Left ventricle myocardium superior (tissue), 1 donor: ENCODE data around the gene TMEM151B. TPM values are rescaled to one million over a fixed set of nuclear protein-coding genes. Genes with fewer than 3 reads are reported as not detected.
"Not testable (repeated sequence)": the region's sequence is repeated elsewhere in the genome, so short reads cannot be mapped to it uniquely, and the experiment has no call there.

Experiments used
- ATAC-seq: fragments of 200-7000 bp; cut with Tn5 transposase; one replicate; pipeline ENCODE4 v1.9.1; 2020; ENCODE audit warnings: mild to moderate bottlenecking, moderate library complexity
- DNase-seq: peaks from one replicate; pipeline ENCODE4 v3.0.0-alpha.2; 2020
- intact Hi-C: fragments of 100-400 bp; cut with micrococcal nuclease; formaldehyde crosslinking; loops from one replicate; pipeline ENCODE4 v1.11.0; 2022
- total RNA-seq: library from RNA; stranded (reverse); fragmentation: NEBNext Ultra II Directional; extraction: Animal tissue kit (Norgen Biotek cat#: 25700); gene quantifications from one replicate; pipeline ENCODE4 v1.2.1, GENCODE V29; 2021
- donor health status: DM: no; HTN: yes; CAD: no; lungs with severe emphysema.

The TMEM151B gene
- total RNA-seq, 1 donor from 2014 or later: not detected

DNA sequence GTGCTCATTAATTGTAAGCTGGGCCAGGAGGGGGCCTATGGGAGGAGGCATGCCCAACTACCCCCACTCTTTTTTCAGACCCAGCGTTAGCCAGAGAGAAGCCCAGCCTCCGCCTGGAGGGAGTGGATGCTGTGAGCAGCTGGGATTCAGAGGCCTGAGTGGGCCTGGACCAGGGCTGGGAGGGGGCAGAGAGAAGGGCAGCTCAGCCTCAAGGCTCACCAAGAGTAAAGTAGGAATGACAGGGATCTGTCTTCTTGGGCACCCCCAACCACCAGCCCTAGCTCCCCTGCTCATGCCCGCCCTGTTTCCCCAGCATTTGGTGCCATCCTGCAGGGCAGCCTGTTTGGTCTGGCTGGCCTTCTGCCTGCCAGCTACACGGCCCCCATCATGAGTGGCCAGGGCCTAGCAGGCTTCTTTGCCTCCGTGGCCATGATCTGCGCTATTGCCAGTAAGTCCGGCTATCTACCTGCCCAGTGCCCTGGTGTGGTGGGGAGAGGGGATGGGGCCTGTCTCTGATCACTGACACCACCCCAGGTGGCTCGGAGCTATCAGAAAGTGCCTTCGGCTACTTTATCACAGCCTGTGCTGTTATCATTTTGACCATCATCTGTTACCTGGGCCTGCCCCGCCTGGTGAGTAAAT is 40.1 kb upstream of the TMEM151B start:
- DNase-seq (no peak), ATAC-seq (no peak)
- intact Hi-C loops: no loop called here

DNA sequence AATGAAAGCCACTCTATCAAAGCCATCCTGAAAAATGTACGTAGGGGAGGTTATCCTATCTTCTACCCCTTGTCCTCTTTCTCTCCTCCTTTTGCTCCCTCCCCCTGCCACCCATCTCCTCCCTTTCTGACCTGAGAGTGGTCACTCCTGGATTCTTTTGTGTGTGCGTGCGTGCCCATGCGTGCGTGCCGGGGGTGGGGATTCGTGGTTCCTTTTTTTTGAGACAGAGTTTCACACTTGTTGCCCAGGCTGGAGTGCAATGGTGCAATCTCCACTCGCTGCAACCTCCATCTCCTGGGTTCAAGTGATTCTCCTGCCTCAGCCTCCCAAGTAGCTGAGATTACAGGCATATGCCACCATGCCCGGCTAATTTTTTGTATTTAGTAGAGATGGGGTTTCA is 38.8 kb upstream of the TMEM151B start:
- ATAC-seq, intact Hi-C loops, DNase-seq: not testable (repeated sequence)

DNA sequence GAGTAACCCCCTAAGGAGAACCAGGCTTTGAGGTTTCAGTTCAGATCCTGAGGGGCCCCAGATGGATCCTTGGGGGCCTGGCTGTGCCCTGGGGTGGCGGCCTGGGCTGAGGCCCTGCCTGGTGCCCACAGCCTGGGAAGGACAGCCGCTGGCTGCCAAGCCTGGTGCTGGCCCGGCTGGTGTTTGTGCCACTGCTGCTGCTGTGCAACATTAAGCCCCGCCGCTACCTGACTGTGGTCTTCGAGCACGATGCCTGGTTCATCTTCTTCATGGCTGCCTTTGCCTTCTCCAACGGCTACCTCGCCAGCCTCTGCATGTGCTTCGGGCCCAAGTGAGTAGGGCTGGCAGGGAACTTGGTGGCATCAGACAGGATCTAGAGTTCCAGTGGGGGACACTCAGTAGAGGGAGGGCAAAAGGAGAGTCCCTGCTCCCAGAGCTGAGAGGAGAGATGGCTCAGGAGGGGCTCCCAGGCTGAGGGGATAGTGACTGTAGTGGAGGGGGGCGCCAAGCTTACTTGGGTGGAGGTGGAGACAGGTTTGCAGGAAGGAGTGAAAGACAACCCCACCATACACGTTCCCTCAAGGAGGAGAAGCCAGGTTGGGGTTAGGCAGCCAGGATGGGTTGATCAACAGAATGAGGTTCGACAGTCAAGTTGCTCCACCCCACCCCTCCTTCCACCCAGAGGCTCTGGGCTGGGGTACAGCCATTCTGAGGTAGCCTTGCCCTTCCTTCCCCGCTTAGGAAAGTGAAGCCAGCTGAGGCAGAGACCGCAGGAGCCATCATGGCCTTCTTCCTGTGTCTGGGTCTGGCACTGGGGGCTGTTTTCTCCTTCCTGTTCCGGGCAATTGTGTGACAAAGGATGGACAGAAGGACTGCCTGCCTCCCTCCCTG is 37.3 kb upstream of the TMEM151B start:
- intact Hi-C loops: no loop called here
- DNase-seq (peak; percentile 40), ATAC-seq (no peak)

DNA sequence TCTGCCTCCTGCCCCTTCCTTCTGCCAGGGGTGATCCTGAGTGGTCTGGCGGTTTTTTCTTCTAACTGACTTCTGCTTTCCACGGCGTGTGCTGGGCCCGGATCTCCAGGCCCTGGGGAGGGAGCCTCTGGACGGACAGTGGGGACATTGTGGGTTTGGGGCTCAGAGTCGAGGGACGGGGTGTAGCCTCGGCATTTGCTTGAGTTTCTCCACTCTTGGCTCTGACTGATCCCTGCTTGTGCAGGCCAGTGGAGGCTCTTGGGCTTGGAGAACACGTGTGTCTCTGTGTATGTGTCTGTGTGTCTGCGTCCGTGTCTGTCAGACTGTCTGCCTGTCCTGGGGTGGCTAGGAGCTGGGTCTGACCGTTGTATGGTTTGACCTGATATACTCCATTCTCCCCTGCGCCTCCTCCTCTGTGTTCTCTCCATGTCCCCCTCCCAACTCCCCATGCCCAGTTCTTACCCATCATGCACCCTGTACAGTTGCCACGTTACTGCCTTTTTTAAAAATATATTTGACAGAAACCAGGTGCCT is 36.6 kb upstream of the TMEM151B start:
- peak; percentile 41 for ATAC-seq
- DNase-seq: peak; percentile 46
- intact Hi-C loops: no loop called here

DNA sequence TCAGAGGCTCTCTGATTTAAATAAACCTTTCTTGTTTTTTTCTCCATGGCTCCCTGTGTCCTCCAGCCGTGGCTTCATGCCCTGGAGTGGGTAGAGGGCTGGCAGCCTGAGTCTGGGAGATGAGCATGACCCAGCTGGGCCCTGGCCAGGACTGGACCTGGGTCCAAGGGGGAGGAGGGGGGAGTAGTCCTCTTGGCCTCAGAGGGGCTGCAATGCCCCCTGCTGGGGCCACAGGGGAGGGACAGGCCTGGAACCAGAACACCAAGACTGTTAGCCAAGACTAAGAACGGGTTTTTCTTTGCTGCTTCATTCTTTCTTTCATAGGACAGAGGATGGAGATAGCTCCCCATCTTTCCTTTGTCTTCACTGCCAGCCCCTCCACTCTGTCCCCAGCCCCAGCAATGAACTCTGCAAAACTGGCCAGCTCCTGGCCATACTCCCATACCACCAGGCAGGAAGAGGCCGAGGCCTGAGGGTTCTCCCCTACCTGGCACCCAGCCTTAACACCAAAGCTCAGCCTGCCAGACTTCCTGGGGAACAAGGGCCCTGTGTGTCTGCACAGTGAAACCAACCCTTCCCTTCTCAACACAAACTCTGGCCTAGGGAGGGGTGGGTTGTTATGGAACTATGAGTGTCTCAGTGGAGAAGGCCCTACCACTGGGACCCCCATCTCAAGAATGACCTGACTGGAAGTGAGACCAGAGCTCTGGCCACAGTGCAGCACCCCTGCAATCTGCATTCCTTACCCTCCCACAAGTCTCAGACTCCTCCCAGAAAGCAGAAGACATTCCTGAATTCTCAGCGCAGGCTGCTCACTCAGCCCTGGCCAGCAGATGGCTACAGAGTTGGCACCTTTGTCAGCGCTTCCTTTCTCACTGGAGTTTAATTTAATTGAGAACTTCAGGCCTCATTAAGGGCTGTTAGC is 35.9 kb upstream of the TMEM151B start:
- ATAC-seq (peak; percentile 70), DNase-seq (peak; percentile 94)
- intact Hi-C loops: no loop called here

DNA sequence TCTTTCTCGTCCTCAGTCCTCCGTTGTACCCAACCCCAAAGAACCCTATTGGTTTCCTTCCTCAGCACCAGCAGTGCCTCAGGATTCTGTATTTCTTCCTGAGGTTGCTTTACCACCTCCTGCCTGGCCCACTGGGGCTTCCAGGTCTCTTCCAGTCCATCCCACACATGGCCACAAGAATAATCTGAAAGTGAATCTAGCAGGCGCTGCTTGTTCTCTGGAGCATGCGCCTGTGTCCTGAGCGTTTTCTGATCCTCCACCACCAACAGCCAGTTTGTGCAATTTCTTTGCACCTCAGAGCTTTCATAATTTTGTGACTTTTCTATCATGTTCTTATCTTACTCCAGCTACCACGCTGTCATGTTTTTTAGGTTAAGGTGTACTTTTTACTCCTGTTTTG is 35.0 kb upstream of the TMEM151B start:
- intact Hi-C loops: no loop called here
- no peak for DNase-seq

DNA sequence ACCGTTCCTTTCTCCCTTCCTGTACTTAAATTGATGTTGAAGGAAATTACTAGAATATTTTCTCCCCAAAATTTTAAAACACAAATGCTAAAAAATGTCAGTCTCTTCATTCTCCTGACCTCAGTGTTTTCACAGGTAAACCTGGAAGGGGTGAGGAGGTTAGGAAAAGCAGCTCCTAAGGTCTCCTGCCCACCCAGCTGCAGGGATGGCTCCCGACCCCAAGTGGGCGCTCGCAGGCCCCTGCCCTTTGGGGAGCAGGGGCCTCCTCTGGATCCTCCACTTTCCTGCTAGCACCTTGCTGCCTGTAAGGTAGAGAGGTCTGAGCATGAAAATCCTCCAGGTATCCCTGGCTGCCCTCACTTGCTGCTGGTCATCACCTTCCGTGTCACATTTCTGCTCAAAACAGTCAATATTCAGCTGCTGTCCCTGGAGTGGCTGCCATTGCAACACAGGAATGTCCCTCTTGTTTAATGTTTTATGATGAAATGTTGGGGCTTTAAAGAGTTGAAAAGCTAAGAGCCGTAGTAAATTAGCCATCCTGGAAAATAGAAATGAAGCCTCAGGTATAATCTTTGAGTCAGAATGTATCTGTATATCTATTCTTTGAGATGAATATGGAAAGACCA is 34.2 kb upstream of the TMEM151B start:
- DNase-seq: no peak
- no peak for ATAC-seq
- intact Hi-C loops: loop anchor here (2.0 kb wide), 1 partner anchor 63 kb away; no protein-coding TSS in a partner anchor

More for the DNA sequence above, 35.0 kb upstream of the TMEM151B start:
- no peak for ATAC-seq

DNA sequence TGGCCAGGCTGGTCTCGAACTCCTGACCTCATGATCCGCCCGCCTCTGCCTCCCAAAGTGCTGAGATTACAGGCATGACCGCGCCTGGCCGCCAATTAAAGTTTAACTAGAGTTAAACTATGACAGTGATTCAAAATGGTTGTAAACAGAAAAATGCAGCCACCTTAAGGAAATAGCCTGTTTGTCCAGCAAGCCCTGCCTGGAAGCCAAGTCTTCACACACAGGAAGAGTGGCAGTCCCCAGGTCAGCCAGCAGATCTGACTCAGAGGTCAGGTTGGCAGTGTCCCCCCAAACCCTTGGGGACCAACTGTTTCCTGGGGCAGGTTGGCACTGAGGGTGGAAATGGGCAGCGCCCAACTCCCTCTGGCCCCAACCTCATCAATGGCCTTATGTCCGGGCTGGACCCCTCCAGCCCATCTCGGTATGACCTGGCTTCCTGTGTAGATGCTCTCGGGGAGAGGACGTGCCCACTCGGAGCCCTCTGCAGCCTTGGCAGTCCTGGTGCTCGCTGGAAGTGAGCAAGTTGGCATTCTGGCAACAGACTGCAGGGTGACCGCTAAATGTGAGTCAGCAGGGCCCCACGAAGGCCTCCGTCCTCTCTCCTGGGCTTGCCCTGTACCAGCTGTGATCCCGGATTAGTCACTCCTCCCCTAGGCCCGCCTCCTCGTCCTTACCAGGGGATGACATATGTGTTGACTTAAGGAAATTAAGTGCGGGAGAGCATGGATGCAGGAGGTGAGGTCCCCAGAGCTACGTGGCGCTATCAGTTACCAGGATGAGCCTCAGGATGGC is 33.0 kb upstream of the TMEM151B start:
- ATAC-seq (peak; percentile 81), DNase-seq (peak; percentile 90)
- intact Hi-C loops: loop anchor here (2.0 kb wide), 1 partner anchor 64 kb away; no protein-coding TSS in a partner anchor

DNA sequence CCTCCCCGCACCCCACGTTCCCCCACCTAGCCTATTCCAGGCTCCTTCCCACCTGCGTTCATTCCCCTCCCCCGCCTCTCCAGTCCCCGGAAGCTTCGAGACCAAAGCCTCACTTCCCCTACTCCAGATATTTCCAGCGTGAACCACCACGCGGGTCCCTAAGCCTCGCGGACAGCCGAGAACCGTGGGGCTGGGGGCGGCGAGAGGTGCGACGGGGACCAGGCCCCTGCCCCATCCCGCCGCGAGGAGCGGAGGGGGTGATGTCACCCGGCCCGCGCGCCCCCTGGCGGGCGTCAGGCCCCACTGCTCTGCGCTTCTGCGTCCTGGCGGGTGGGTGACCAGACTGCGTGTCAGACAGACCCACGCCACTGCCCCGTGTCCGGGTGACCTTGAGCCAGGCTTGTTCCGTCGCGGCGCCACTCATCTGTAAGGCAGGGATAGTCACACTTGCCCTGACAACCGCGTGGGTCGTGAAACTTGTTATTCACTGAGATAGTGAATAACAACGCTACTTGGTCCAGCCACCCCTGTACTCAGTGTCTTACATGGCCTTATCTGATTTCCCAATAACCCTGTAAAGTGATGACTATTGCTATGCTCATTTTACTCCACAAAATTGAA is 32.3 kb upstream of the TMEM151B start:
- DNase-seq (peak; percentile 90), ATAC-seq (peak; percentile 75)
- intact Hi-C loops: loop anchor here (2.0 kb wide), 1 partner anchor 65 kb away; no protein-coding TSS in a partner anchor

DNA sequence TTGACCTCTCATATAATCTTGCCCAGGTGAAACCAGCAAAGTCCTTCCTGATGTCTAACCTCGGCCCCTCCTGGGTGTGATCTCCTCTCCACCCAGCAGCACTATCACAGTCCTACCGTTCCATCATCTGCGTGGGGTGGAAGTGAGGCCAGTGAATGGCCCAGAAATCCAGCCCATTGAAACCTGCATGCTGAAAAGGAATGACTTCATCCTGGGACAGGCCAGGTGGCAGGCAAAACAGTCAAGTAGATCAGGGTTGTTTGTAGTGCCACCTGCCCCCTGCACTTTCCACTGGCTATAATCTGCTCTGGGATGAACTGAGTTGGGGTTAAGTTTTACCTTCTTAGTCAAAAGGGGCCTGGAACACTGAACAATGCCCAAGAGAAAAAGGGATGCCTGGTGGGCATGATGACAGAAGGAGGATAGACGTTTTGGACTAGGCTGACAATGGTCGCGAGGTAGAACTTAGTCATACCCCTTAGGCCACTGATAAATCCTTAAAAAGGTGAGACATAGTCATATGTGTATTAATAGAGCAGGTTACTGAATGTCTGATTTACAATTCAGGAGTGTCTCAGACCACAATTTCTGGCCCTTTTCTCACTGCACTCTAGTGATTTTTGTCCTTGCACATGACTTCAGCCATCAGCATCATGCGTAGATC is 31.4 kb upstream of the TMEM151B start:
- no peak for DNase-seq
- ATAC-seq: no peak
- intact Hi-C loops: no loop called here

DNA sequence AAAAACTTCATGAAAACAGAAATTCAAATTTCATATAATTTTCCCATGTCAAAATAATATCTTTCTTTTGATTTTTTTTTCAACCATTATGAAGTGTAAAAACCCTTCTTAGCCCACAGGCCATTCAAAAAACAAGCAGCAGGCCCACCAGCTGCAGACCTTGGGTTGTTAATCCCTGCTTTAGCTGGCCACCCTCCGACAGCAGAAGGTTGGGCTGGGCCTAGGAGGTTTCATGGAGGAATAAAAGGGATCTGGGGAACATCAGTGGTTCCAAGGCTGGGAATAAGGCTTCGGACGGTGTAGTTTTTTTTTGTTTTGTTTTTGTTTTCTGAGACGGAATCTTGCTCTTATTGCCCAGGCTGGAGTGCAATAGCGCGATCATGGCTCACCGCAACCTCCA is 26.9 kb upstream of the TMEM151B start:
- intact Hi-C loops: no loop called here
- ATAC-seq (no peak), DNase-seq (no peak)

DNA sequence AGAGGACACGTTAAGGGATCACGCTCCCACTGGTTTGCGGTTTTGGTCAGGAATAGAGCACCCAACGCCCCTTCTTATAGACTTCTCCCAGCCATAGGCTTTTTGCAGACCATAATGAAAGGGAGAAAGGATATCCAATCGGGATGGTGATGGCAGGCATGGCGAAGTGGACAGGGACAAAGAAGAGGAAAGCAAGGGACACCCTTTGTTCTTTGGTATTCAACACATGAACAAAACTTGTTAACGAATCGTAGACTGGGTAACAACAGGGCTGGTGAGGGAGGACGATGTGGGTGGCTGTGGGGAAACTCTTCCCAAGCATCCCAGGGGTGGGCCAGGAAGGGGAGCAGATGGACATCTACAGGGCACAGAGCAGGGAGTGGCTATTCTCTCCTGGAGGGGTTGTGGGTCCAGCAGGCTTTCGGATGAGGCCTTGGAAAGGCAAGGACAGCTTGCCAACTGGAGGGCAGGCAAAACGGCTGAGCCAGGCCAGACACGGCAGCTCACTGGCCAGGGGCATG is 24.8 kb upstream of the TMEM151B start:
- peak; percentile 27 for DNase-seq
- ATAC-seq: no peak
- intact Hi-C loops: no loop called here

DNA sequence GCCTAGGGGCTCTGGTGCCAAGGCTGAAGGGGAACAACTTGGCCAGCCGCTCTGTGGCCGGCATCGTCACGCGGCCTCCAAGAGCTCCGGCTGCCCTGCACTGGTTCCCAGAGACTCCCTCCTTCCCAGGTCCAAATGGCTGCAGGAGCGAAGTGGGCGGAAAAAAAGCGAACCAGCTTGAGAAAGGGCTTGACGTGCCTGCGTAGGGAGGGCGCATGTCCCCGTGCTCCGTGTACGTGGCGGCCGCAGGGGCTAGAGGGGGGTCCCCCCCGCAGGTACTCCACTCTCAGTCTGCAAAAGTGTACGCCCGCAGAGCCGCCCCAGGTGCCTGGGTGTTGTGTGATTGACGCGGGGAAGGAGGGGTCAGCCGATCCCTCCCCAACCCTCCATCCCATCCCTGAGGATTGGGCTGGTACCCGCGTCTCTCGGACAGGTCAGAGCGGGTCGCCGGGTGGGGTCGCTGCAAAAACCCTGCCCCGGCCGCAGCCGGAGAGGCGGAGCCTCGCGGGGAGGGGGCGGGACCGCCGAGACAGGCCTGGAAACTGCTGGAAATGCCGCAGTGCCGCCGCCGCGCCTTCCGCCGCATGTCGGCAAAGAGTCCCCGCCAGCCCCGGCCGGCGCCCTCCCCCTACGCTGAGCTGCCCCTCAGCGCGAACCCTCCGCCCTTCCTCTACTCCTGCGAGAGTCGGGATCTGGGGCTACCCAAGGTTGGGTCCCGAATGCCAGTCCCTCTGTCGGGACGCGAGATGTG is 24.2 kb upstream of the TMEM151B start:
- intact Hi-C loops: no loop called here
- DNase-seq (peak; percentile 97), ATAC-seq (peak; percentile 84)

DNA sequence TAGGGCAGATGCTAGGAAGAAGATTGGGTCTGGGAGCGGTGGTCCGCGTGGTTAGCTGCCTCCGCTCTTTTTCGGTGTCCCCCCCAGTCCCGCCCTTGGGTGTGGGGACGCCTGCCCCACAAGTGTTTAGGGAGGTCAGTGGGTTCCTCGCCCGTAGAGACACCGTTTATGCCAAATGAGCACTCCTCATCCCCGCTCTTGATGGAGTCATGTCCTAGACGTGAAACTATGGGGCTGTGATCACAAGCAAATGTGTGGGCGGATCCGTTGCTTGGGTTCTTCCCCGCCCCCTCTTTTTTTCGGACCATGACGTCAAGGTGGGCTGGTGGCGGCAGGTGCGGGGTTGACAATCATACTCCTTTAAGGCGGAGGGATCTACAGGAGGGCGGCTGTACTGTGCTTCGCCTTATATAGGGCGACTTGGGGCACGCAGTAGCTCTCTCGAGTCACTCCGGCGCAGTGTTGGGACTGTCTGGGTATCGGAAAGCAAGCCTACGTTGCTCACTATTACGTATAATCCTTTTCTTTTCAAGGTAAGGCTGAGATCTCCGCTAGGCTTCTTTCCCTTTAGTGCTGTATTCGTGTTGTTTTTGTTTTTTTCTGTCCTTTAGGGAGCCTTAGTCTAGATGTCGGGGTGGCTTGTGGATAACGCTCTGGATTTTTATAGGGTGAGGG is 23.4 kb upstream of the TMEM151B start, which contains the start of gene HSP90AB1:
Gene HSP90AB1, plus strand, starts transcription at position 439 of the 675 bp plus-strand sequence. CDS start 1,529 bp downstream, outside the sequence.
- DNase-seq (peak; percentile 94), ATAC-seq (peak; percentile 88)
- intact Hi-C loops: no loop called here
